DMS79 treated with DMSO at 0.1 percent for 48 hours (cell line): Measurements from ENCODE around the gene MIPOL1.

Source experiments
- DNase-seq: peaks from one replicate; lab custom pipeline; 2025; lab: John Stamatoyannopoulos, UW

MIPOL1 gene

GRCh38 chr14:37587131-37587803, 389.5 kb downstream of the MIPOL1 start:
- no peak for DNase-seq

- DNase-seq = no peak
Measured at GRCh38 chr14:37587881-37588666, 390.3 kb downstream of the MIPOL1 start.

DNA sequence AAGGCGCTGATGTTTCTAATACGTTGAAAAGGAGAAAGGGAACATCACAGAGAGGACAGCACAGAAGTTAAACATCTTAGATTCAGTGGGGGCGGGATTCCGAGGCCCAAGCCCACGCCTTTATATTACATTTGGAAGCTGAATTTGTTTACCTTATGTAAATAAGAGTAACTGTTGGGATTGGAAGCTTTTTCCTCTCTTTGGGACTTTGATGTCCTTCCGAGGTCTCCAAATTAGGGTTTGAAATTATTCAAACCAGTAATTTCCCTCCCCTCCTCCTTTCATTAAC, 390.9 kb downstream of the MIPOL1 start:
- DNase-seq = no peak

GRCh38 chr14:37588956-37589714, 391.4 kb downstream of the MIPOL1 start:
- peak; percentile 80 for DNase-seq

DNA sequence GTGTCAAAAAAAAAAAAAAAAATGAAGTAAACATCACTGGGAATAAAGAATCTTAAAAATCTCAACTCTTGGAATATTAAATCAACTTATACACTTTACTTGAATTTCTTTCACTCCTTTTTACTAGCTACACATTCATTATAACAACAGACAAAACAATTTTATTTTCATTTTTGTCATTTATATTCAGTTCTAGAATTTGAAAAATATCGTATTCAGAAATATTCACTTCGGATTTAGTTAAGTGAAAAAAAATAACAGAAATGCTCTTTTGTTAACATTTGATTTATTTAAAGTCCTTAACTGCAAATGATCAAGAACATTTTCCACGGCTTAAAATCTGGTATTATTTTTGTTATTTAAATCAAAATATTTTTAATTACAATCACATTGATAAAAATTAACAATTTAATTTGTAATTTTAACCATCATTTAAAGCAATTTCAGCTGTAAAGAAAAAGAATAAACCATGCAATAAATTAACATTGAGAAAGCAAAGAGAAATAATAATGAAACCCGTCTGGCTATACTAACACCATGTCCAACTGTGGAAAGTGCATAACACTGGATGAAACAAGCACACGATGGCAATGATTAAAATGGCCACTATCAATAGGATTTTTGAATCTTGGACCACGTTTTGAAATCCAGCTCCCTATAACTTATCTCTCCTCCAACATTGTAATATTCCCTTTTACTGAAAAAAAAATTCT, 392.1 kb downstream of the MIPOL1 start:
- peak; percentile 82 for DNase-seq

DNA sequence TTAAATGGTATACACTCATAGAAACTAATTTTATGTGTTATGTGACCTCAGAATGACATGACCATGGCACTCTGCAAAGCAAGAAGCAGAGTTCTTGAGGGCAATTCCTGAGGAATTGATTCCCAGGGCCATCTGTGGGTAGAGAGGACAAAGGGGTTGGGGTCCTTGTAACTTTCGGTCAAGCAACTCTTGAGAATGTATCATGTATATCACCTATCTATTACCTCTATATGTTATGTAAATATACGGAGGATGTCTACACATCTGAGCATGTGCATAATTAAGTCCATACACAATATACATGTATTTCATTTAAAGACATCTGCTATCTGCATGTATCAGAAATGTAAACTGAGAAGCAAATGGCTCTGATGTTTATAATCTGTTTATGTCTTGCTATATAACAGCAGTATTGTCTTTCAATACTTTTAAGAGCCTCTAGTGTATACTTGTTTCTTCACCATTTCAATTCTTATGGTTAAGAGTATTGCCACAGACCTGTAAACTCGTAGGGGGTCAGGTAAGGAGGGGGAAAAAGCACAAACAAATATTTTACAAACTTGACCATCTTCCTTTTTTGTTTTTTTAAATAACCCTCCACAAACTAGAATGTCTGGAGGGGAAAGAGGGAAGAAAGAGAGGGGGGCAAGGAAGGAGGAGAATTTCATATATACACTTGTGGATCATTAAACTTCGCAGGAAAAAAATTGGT, 392.8 kb downstream of the MIPOL1 start:
- peak; percentile 82 for DNase-seq

GRCh38 chr14:37591311-37591940, 393.7 kb downstream of the MIPOL1 start:
- DNase-seq = peak; percentile 88

- DNase-seq = peak; percentile 80
Measured at GRCh38 chr14:37591941-37592481, 394.3 kb downstream of the MIPOL1 start.

GRCh38 chr14:37592482-37593408, 395.0 kb downstream of the MIPOL1 start:
- DNase-seq = peak; percentile 84

- peak; percentile 87 for DNase-seq
Measured at GRCh38 chr14:37593511-37594237, 395.9 kb downstream of the MIPOL1 start.

- peak; percentile 98 for DNase-seq
Measured at GRCh38 chr14:37594238-37594970, 396.7 kb downstream of the MIPOL1 start.

DNA sequence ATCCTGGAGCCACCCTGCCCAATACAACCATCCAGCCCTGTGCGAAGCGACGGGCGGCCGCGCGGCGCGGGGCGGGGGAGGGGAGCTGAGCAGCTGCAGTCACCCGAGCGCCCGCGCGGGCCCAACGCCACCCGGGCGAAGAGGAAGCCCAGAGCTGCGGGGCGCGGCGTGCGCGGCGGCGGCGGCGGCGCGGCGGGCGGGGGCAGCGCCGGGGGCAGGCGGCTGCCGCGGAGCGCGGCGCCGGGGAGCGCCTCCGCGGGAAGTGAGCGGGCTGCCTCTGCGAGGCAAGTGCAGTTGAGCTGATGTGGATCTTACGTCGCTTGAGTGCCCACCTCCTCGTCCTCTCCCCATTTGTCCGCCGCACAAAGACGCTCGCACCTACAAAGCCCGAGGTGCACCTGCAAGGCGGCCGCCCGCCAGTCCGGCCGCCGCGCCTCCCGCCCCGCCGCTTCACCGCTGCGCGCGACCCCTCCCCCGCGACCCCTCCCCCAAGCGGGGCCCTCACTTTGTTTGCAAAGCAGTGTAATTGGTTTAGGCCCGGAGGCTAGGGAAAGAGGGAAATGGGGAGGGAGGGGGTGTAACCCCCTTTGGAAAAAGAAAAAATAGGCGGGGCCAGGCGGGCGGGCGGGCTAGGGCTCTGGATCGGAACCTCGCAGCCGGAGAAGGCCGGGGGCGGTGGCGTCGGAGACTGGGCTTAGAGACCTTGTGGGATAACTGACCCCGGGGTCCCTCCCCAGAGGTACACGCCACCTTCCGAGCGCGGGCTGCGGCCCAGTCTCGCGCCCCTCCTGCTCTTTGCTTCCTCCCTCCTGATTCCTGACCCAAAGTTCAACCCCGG, 397.5 kb downstream of the MIPOL1 start, which contains the start of the genes FOXA1 and TTC6:
Gene FOXA1 (minus strand): TSS at position 279 of the 838 bp plus-strand sequence. CDS start 277 bp downstream, at position 2.
Gene TTC6 (plus strand): TSS at position 659 of the 838 bp plus-strand sequence. CDS start 26,436 bp downstream, outside the sequence.
- peak; percentile 88 for DNase-seq

GRCh38 chr14:37595809-37596621, 398.3 kb downstream of the MIPOL1 start:
- peak; percentile 98 for DNase-seq

GRCh38 chr14:37596790-37597472, 399.2 kb downstream of the MIPOL1 start:
- DNase-seq = peak; percentile 79

GRCh38 chr14:37597538-37597913, 399.8 kb downstream of the MIPOL1 start:
- DNase-seq = peak; percentile 87
